ENCODE data around the gene PER1.

Gene PER1

DNA sequence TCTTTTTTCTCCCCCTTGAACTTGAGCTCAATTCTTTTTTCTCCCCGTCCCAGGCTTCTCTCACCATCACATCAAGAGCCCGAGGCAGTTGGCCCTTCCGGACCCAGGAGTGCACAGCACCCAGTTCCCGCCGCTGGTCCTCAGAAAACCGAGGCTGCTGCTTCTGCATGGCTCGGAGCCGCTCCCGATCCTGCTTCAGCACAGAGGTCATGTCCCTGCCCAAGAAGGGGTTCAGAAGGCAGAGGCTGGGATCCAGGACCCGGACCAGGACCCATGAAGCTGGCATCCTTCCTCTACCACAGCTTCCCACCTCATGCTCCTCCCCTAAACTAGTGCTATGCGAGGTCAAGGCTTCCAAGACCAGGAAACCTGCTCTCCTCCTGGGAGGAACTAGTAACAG lies 10.5 kb downstream of the PER1 start:
- DNase-seq (ENCODE audit: low spot score) = no peak

DNA sequence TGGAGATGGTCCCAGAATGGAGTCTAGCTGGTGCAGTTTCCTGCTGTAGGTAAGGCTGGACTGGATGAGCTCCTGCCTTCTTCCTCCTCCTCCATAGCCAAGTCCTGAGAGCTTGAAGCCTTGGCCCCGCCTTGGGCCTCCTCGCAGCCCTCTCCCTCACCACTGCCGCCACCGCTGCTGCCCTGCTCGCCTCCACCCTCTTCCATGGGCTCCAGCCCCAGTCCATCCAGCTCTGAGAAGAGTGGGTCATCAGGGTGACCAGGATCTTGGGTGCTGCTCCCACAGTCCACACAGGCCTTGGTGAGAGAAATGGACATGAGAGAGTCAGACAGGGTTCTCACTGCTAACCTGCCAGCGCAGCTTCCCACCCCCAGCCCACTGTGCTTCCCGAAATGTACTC lies 11.2 kb downstream of the PER1 start:
- no peak for DNase-seq (ENCODE audit: low spot score)

DNA sequence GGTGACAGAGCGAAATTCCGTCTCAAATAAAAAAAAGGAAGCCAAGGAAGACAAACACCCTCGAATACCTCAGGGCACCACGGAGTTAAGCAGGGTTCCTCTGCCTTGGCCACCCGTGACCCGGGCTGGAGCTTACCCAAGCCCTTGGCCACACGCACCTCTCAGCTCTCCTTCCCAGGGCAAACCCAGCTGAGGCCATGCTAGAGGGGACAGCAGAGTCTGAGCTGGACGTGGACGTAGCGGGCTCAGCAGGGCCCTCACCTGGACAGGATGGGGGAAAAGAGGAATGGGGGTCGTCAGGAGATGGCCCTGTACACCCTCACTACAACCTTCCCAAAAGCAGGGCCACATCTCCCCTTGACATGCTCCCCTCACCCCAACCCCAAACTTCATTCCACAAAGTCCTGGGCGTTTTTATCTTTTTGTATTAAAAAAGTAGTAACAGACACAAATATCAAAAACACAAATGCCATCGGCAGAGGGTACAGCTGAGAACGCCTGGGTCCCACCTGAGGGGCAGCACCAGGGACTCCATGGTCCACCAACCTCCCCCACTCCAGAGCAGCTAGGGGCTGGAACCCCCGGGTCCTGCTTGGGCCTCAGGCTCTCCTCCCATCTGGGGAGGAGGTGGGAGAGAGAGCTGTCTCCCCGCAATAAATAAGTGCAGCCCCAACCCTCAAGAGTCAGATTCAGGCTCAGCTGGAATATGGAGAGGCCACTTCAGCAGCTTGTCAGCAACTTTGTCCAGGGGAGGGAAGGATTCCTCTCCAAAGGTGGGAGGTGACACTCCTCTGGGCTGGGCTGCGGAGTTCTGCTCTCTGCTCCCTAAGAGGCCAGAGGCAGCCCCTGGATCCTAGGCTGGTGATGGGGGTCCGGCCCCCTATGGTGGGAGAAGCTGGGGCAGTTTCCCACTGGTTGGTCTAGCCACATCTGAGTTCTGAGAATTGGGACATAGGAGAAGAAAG lies 11.9 kb downstream of the PER1 start:
- DNase-seq (ENCODE audit: low spot score) = no peak

DNA sequence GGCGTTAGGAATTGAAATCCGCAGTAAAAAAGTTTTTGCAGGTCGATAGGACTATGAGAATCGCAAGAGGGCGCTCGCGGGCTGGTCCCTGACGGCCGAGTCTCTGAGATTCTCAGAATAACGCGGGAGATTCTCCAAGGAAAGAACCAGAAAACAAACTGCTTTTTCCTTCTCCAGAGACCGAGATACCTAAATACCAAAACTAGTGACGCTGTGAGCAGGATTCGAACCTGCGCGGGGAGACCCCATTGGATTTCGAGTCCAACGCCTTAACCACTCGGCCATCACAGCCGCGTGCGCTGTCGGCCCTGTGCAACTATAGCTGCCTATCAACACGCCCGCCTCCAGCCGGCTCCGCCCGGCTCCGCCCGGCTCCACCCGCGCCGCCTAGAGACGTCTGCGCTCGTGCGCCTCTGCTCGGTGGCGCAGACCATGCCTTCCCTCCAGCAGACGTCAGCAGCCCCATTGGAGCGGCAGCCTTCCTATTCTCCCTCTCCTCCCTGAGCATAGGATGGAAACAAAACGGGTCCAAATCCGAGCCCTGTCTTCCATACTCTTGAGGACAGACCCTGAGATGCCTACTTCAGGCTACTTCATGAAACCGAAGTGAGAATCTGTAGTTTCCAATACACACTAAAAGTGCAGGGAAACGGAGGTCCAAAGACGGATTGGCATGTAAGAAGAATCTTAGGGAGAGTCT lies 13.4 kb downstream of the PER1 start:
- DNase-seq (ENCODE audit: low spot score) = peak; percentile 96

DNA sequence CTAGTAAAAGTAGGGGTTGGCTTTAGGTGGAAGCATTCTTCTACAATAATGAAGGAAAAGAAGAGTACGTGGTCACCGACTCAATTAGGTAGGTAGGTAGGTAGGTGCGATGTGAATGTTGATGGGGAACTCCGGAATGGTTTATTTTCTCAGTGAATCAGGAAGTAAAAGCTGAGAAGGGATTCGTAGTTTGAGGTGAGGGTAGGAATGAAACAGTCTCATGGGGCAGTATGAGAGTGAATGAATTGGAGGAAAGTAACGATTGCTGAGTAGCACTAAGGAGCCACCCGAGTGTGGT lies 13.9 kb downstream of the PER1 start:
- no peak for DNase-seq (ENCODE audit: low spot score)

DNA sequence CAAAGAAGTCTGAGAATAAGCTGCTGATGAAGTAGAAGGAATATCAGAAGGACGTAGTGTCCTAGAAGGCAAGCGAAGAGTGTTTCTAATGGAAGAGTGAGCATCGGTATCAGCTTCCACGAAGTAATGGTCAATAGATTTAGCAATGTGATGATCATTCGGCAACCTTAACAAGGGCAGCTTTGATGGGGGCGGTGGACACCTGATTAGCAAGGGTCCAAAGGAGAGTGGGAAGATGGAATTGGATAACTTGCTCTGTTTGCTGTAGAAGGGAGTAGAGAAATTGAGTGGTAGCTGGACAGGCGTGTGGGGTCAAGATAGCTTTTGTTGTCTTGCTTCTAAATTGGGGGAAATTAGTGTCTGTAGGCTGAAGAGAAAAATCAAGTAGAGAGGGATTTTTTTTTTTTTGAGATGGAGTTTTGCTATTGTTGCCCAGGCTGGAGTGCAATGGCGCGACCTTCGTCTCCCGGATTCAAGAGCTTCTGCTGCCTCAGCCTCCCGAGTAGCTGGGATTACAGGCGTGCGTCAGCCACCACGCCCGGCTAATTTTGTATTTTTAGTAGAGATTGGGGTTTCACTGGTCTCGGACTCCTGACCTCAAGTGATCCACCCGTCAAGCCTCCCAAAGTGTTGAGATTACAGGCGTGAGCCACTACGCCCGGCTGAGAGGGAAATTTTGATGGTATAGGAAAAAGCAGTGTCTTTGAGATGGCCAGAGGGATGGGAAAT lies 14.4 kb downstream of the PER1 start:
- no peak for DNase-seq (ENCODE audit: low spot score)

DNA sequence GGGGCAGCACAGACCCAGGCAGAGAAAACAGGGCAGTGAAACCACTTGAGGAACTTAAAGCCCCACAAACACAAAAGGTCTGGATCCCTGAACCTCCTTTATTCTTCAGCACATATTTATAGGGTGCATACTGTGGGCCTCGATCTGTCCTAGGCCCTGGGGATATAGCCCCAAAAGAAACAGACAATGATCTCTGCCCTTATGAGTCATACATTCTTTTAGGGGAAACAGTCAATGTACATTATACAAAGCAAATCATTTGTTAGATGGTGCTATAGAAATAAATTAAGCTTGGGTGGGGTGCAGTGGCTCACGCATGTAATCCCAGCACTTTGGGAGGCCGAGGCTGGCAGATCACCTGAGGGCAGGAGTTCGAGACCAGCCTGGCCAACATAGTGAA lies 18.3 kb downstream of the PER1 start:
- DNase-seq (ENCODE audit: low spot score) = no peak

DNA sequence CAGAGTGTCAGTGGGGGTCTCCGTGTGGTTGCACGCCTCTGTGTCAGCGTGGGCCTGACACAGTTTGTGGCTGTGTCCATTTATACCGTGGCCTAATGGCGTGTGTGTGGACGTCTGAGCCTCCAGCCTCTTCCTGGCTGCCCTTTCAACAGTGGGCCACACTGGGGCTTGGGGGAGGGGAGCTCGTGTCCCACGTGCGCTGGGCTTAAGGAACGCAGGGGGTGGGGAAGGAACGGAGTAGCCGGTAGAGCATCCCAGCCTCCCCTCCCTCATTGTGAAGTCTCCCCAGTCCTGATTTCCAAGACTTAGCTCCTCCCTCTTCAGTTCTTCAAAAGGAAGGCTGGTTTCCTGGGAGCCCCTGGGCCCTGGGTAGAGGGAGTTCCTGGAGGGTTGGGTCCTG lies 18.8 kb downstream of the PER1 start:
- no peak for DNase-seq (ENCODE audit: low spot score)

DNA sequence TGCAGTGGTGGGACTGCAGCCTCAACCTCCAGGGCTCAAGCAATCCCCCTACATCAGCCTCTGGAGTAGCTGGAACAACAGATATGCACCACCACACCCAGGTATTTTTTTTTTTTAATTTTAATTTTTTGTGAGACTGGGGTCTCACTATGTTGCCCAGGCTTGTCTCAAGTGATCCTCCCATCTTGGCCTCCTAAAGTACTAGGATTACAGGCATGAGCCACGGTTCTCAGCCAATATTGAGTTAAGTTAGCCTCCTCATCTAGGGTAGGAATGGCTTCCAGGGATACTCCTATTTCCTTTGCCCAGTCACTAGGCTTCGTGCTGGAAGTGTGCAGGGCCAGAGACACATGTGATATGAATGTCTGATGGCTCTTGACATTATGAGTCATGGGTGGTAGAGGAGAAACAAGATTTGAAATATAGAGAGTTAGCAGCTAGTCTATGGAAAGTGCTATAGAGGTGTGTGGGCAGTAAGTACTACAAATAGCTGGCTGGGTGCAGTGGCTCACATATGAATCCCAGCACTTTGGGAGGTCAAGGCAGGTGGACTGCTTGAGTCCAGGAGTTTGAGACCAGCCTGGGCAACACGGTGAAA lies 20.3 kb downstream of the PER1 start:
- no peak for DNase-seq (ENCODE audit: low spot score)

DNA sequence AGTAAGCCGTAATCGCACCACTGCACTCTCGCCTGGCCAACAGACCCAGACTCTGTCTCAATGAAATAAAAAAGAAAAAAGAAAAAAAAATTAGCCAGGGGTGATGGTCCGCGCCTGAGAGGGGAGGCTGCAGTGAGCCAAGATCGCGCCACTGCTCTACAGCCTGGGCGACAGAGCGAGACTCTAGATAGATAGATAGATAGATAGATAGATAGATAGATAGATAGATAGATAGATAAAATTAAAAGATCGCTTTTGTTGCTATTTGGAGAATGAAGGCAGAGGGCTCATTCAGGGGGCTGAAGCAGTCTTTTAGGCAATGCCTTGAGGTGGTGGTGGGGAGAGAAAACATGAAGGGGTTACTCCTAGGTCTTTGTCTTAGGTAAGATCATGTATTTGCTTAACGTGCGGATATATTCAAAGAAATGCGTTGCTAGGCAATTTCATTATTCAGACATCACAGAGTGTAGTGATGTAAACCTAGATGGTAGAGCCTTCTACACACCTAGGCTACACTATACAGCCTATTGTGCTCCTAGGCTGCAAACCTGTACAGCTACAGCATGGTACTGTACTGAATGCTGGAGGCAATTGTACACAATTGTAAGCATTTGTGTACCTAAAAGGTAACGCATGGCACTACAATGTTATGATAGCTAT lies 23.9 kb downstream of the PER1 start:
- no peak for DNase-seq (ENCODE audit: low spot score)

DNA sequence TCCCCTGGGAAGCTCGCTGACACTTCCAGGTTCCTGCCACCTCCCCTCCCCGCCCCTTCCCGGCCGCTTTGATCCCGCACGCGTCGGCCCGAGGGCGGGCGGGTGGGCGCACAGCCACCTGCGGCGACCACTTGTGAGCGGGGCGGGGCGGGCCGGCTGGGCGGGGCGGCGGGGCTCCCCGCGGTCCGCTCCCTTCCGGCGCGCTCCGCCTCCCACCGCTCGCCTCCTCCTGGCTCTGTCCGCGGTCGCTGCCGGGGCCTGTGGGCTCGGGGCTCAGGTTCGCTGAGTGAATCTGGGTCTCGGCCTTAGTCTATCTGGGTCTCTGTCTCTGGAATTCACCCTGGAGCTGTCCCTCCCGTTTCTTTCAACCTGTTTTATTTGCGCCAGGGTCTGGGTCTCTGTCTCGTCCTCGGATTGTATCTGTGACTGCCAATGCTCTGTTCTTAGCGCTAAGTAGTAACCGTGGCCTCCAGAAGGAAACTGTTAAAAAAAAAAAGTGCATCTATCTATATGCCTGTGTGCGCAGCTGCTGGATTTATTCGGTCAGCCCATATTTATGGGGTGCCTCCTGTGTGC lies 25.6 kb downstream of the PER1 start:
- DNase-seq (ENCODE audit: low spot score) = peak; percentile 33

DNA sequence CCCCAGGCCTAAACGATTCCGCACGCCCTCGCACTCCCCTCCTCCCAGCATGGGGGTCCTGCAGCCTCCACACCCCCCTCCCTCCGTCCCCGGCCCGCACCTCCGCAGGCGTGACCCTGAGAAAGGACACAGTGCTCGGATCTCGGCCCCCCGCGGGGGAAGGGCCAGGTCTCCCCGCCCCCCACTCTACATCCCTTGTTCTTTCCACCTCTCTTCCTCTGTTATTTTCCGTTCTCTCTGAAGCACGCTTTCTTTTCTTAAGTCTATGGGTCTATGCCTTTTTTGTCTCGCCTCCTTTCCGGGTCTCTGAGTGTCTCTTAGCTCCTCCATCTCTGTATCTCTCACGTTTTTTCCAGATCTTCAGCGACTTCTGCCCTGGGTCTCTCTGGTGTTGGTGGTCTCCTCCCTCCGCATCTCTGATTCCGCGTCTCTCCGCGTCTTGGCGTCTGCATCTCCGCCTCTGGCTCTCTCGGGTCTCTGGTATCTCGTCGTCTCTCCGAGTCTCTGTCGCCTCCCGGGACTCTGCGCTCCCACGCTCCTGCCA lies 26.2 kb downstream of the PER1 start:
- no peak for DNase-seq (ENCODE audit: low spot score)

DNA sequence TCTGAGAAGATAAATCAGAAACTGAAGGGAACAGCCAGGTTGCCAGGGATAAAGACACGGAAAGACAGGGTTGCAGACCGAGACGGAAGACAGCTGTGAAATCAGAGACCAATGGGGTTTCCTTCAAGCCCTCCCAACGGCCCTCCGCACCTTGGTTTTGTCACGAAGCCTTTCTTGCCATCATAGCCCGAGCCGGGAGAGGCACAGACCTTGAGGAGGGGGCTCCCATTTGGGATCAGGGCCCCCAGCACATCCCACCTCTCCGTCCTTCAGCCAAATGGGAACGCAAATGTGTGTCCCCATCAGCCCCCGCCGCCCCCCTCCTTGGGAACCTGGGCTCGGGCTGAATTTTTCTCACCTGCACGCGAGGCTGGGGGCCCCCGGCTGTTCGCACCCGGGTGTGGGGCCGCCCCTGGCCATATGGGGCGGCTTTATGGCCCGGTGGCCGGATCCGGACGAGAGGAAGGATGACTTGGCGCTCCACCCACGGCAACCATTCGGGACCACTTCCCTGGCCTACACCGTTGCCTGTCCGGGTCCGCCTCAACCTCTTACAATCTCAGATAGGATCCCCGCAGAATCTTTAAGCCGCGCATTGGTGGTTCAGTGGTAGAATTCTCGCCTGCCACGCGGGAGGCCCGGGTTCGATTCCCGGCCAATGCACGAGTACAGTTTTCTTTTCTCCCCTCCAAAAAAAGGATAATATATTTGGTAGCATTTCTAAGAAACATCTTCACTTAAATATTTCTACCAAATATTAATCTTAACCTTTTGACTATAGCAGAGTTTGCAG lies 26.9 kb downstream of the PER1 start:
- DNase-seq (ENCODE audit: low spot score) = peak; percentile 86

DNA sequence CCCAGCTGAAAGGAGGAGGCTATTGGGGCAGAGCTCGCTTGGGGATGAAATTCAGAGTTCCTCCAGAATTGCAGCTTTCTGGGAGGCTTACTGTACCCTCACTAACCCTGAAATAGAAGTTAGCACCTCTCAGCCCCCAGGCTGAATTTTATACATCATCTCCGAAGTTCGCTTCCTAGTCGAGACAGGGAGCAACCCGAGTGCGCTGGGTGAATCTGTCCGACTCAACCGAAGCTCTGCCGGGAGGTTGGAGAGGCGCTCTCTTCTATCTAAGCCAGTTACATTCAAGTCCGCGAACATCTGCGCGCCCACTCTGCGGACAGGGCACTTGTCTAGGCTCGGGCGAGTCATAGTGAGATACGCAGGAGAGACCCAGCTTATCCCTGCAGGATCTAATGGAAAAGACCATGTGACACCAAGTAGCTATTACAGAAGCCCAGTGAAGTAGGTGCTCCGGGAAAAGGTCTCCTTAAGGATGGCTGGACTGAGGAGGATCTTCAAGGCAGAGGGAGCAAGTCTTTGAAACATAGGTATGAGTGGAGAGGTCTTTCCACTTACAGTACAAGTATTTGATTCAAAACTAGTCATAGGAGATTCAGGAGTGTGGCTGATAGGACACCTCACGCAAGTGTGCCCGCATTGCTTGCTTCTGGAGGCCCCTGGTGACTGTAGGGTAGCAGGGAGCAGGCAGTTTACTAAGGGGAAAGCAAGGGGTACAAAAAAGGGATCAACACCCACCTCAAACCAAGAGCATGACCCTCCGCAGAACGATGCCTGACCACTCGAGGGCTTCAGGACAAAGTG lies 27.7 kb downstream of the PER1 start:
- DNase-seq (ENCODE audit: low spot score) = no peak

DNA sequence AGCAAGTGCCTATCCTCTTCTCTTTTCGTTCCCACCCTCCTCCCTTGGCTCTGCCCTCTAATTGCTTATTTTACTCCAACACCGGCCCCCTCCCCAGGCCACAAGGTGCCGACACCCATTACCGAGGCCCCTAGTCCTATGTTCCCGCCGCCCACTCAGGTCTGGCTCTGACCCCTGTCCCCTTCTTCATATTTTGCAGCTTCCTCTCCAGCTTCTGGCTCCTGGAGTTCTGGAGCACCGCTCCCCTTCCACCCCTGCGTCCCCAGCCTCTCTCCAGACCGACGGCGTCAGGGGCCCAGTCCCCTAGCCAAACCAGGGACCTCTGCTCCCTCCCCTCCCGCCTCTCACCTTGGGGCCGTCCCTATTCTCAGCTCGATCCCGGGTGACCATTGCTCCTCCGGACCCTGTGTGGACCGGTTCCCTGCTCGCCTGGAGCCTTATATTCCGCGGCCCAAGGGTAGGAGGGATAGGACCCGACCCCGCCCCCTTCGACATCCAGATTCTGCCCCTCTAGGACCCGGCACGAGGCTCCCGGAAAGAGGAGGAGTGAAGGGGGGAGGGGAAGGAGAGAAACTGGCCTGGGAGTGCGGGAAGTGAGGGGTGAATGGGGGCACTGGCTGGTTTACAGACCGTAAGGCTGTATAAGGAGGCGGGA lies 28.4 kb downstream of the PER1 start, which contains the start of gene HES7:
Gene HES7 (minus strand): TSS at position 412 of the 655 bp plus-strand sequence. CDS start 22 bp downstream, at position 390.
- DNase-seq (ENCODE audit: low spot score) = no peak

DNA sequence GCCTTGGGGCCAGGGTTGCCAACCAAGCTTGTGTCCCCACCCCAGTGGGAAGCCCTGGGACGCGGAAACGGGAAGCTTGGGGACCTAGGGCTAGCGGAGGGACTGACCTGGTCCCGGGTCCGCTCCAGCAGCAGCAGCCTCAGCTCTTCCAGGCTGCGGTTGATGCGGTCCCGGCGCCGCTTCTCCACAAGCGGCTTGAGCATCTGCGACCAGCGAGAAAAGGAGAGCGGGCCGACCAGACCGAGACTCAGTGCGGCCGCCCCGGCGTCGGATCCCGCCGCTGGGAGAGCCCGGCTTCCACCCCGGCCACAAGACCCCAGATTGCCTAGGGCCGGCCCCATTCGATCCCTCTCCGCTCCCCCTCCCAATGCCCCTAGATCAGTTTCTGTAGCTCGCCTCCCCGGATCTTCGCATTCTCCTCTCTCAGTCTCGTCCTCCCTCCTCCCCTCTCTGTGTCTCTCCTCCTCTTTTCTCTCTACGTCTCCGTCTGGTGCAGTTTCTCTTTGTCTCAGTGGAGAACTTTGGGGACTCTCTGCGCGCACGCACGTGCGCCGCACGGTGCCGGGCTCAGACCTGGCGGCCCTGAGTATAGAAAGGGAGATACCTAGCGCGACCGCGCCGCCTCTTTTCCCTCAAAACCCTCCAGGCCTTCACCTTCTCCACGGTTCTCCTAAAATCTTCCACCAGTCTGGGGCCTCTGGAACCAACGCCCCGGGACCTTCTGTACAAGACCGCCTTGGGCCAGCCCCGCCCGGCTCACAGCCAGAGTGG lies 29.1 kb downstream of the PER1 start:
- no peak for DNase-seq (ENCODE audit: low spot score)

DNA sequence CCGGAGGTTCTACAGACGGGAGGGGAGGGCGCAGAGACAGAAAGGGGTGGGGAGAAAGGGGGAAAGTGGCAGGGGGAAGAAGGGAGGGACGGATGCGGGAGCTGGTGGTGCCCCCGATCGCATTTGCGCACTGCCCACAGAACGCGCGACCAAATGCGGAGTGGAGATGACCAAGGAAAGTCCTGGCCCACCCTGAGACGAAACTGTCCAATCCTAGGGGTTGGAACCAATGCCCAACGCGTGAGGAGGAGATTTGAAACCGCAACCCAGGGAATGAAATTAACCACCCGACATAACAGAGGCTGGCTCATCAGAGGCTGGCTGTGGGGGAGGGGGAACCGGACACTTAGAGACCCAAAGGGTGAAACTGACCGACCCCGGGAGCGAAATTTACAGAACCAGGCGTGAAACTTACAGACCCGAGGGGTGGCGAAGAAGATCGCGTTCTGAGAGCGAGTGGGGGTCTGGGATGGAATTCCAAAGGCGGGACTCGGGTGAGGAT lies 29.7 kb downstream of the PER1 start:
- DNase-seq (ENCODE audit: low spot score) = no peak

Data from CD4-positive, alpha-beta T cell treated with Interleukin-15 for 4 hours (primary cell).